ENCODE measurements around the gene KCNQ1OT1. TPM values are rescaled to one million over a fixed set of nuclear protein-coding genes. Genes with fewer than 3 reads are reported as not detected.

The KCNQ1OT1 gene
- total and polyA plus RNA-seq, 8 donors: under 0.01 to 15.1 (median 2.3) TPM

DNA sequence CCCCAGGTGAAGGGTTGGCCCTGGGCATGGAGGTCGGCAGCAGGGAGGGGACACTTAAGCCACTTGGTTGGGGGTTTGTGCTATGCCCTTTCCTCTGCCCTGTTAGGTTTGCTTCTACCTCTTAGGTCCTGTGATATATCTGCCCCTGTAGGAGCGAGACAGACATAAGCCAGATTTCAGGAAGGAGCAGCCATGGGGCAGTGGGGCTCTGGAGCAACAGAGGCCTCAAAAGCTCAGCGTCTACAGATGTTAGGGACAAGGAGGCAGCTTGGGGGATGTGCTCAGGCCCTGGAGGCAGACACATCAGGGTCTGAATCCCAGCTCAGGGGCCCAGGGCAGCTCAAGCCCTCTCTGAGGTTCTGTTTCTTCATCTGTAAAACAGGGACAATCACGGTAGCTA lies 27.2 kb upstream of the KCNQ1OT1 start:
- H3K4me1 ChIP-seq: no peaks in the 10 kb centered on the region
- no peaks in the 10 kb centered on the region for H3K9me3 ChIP-seq
- intact Hi-C loops (cut with DNase I; ENCODE audit: low total_unique reads): no loop called here
- no peak for TF ChIP-seq POLR2AphosphoS5 (IDR thresholded peaks at IDR 0.05)
- no peak for TF ChIP-seq EP300 (IDR thresholded peaks at IDR 0.05)
- TF ChIP-seq POLR2A (IDR thresholded peaks at IDR 0.05): no peak
- TF ChIP-seq, protein P1, sequence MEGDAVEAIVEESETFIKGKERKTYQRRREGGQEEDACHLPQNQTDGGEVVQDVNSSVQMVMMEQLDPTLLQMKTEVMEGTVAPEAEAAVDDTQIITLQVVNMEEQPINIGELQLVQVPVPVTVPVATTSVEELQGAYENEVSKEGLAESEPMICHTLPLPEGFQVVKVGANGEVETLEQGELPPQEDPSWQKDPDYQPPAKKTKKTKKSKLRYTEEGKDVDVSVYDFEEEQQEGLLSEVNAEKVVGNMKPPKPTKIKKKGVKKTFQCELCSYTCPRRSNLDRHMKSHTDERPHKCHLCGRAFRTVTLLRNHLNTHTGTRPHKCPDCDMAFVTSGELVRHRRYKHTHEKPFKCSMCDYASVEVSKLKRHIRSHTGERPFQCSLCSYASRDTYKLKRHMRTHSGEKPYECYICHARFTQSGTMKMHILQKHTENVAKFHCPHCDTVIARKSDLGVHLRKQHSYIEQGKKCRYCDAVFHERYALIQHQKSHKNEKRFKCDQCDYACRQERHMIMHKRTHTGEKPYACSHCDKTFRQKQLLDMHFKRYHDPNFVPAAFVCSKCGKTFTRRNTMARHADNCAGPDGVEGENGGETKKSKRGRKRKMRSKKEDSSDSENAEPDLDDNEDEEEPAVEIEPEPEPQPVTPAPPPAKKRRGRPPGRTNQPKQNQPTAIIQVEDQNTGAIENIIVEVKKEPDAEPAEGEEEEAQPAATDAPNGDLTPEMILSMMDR (IDR thresholded peaks at IDR 0.05): no peak
- 85 to 98% (median 91%) methylated on average over 4 of the region's 4 CpGs for WGBS, 5 donors
- H3K36me3 ChIP-seq: no peaks in the 10 kb centered on the region
- H3K27me3 ChIP-seq: no peaks in the 10 kb centered on the region
- no peak overlapping the region for H3K4me3 ChIP-seq
- DNase-seq: no peak
- H3K27ac ChIP-seq: no peak overlapping the region

GRCh38 chr11:2725368-2726300 lies 25.8 kb upstream of the KCNQ1OT1 start:
- no peaks in the 10 kb centered on the region for H3K4me1 ChIP-seq
- H3K4me3 ChIP-seq: no peak overlapping the region
- no peaks in the 10 kb centered on the region for H3K36me3 ChIP-seq
- peak in 1 of 2 donors; percentile 90 for DNase-seq
- intact Hi-C loops (cut with DNase I; ENCODE audit: low total_unique reads): no loop called here
- 76 to 86% (median 84%) methylated on average over 25 to 27 of the region's 27 CpGs for WGBS, 5 donors
- H3K27ac ChIP-seq: peak overlapping the region in 1 of 5 donors; percentile 57
- no peaks in the 10 kb centered on the region for H3K27me3 ChIP-seq
- H3K9me3 ChIP-seq: no peaks in the 10 kb centered on the region
- TF ChIP-seq EP300 (IDR thresholded peaks at IDR 0.05) (no peak), POLR2AphosphoS5 (IDR thresholded peaks at IDR 0.05) (no peak), POLR2A (IDR thresholded peaks at IDR 0.05) (no peak)
- TF ChIP-seq, protein P1 (IDR thresholded peaks at IDR 0.05): no peak

DNA sequence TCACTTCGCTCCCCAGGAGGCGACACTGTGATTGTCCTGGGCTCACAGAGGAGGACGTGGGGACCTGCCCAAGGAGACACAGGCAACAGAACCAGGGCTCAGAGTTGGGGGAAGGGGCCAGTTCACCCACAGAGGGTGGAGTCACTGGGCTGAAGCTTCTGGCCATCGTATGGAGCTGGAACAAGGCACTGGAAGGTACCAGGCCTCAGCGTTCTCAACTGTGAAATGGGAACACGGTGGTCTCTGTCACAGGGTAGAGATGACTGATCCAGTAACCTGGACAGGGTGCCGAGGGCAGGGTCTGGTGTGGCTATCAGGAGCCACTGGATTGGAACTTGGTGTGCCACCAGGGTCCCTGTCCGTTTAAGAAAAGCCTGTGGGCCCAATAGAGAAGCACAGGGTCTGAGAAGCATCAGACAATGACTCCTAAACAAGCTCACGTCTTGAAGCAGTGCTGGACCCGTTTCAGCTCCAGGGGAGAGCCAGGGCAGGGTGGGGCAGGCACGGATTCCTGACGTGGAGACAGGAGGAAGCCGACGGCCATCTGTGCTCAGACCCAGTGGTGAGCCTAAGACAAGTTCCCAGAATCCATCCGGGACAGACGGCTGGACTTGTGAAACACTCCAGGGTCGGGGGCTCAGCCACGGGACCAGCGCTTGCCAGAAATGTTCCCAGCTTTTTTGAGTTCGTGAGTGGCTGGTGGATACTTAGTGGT lies 25.0 kb upstream of the KCNQ1OT1 start:
- peak overlapping the region in 1 of 5 donors; percentile 57 for H3K27ac ChIP-seq
- H3K9me3 ChIP-seq: no peaks in the 10 kb centered on the region
- TF ChIP-seq POLR2A (IDR thresholded peaks at IDR 0.05): no peak
- TF ChIP-seq, protein P1 (IDR thresholded peaks at IDR 0.05): no peak
- TF ChIP-seq POLR2AphosphoS5 (IDR thresholded peaks at IDR 0.05): no peak
- no peak for TF ChIP-seq EP300 (IDR thresholded peaks at IDR 0.05)
- no peaks in the 10 kb centered on the region for H3K4me1 ChIP-seq
- DNase-seq: peak in 1 of 2 donors; percentile 80
- no peak overlapping the region for H3K4me3 ChIP-seq
- intact Hi-C loops (cut with DNase I; ENCODE audit: low total_unique reads): no loop called here
- H3K36me3 ChIP-seq: no peaks in the 10 kb centered on the region
- H3K27me3 ChIP-seq: no peaks in the 10 kb centered on the region
- WGBS, 5 donors: 70 to 82% (median 76%) methylated on average over 18 to 20 of the region's 20 CpGs

GRCh38 chr11:2724104-2724503 lies 24.3 kb upstream of the KCNQ1OT1 start:
- H3K36me3 ChIP-seq: no peaks in the 10 kb centered on the region
- no peaks in the 10 kb centered on the region for H3K27me3 ChIP-seq
- DNase-seq: no peak
- H3K4me3 ChIP-seq: no peak overlapping the region
- H3K4me1 ChIP-seq: no peaks in the 10 kb centered on the region
- WGBS, 5 donors: 94 to 97% (median 96%) methylated on average over 16 of the region's 16 CpGs
- H3K27ac ChIP-seq: no peak overlapping the region
- intact Hi-C loops (cut with DNase I; ENCODE audit: low total_unique reads): no loop called here
- H3K9me3 ChIP-seq: no peaks in the 10 kb centered on the region
- TF ChIP-seq EP300 (IDR thresholded peaks at IDR 0.05): no peak
- TF ChIP-seq, protein P1 (IDR thresholded peaks at IDR 0.05): no peak
- TF ChIP-seq POLR2A (IDR thresholded peaks at IDR 0.05): no peak
